HG02798 (cell line): ENCODE measurements around the gene ENTR1.
A peak's percentile ranks its signal among the peaks of the same experiment; 100 is the strongest.

Experiments
- ATAC-seq: cut with Tn5 transposase; IDR thresholded peaks from one replicate; pipeline ENCODE4 v1.9.1; 2021; ENCODE audit warnings: mild to moderate bottlenecking; ENCODE audit not compliant: unreplicated experiment, poor library complexity

The ENTR1 gene

GRCh38 chr9:136410500-136411287 is at the start of gene ENTR1, which contains the start of gene PMPCA:
ENTR1 (minus strand) TSS chr9:136410614; CDS start chr9:136410397, 217 bp downstream.
PMPCA (plus strand) TSS chr9:136410658; CDS start chr9:136410669, 11 bp downstream.
- ATAC-seq = peak; percentile 89

- ATAC-seq = no peak
Observed at GRCh38 chr9:136459425-136459824, 49.0 kb upstream of the ENTR1 start.

- ATAC-seq = no peak
Observed at GRCh38 chr9:136457326-136457725, 46.9 kb upstream of the ENTR1 start.

- no peak for ATAC-seq
Observed at GRCh38 chr9:136456258-136456657, 45.8 kb upstream of the ENTR1 start.

GRCh38 chr9:136455043-136456002 is 44.9 kb upstream of the ENTR1 start:
- no peak for ATAC-seq

GRCh38 chr9:136454026-136454796 is 43.8 kb upstream of the ENTR1 start:
- no peak for ATAC-seq

- ATAC-seq = no peak
Observed at GRCh38 chr9:136453326-136453725, 42.9 kb upstream of the ENTR1 start.

GRCh38 chr9:136451221-136451877 is 40.9 kb upstream of the ENTR1 start:
- no peak for ATAC-seq

GRCh38 chr9:136448655-136449054 is 38.2 kb upstream of the ENTR1 start:
- no peak for ATAC-seq

GRCh38 chr9:136447173-136447778 is 36.9 kb upstream of the ENTR1 start:
- no peak for ATAC-seq

- ATAC-seq = no peak
Observed at GRCh38 chr9:136445799-136446198, 35.4 kb upstream of the ENTR1 start.

- ATAC-seq = no peak
Observed at GRCh38 chr9:136444102-136444501, 33.7 kb upstream of the ENTR1 start.

GRCh38 chr9:136443687-136444086 is 33.3 kb upstream of the ENTR1 start:
- ATAC-seq = no peak

GRCh38 chr9:136443087-136443486 is 32.7 kb upstream of the ENTR1 start:
- ATAC-seq = no peak

GRCh38 chr9:136442265-136442664 is 31.9 kb upstream of the ENTR1 start:
- ATAC-seq = no peak

GRCh38 chr9:136441681-136442245 is 31.3 kb upstream of the ENTR1 start:
- no peak for ATAC-seq

GRCh38 chr9:136441191-136441680 is 30.8 kb upstream of the ENTR1 start:
- no peak for ATAC-seq

- ATAC-seq = peak; percentile 83
Observed at GRCh38 chr9:136439481-136440408, 29.3 kb upstream of the ENTR1 start, which contains the start of gene INPP5E. INPP5E (minus strand) TSS chr9:136439845; CDS start chr9:136439419, 426 bp downstream.
